Measurements from ENCODE around the gene COQ9.

The COQ9 gene

GRCh38 chr16:57434003-57434402 lies 13.3 kb upstream of the COQ9 start:
- TF ChIP-seq NFIC (IDR thresholded peaks at IDR 0.05) (no peak), TEAD4 (IDR thresholded peaks at IDR 0.05) (no peak), ZBTB7A (IDR thresholded peaks at IDR 0.05; ENCODE audit: low read depth) (no peak), EGR1 (IDR thresholded peaks at IDR 0.05) (no peak), TAF1 (IDR thresholded peaks at IDR 0.05; ENCODE audit: low read depth) (no peak), RAD21 (IDR thresholded peaks at IDR 0.05; ENCODE audit: low read depth) (no peak), USF1 (IDR thresholded peaks at IDR 0.05) (no peak), FOXM1 (IDR thresholded peaks at IDR 0.05; ENCODE audit: borderline replicate concordance, low read depth) (no peak), YY1 (IDR thresholded peaks at IDR 0.05; ENCODE audit: low read depth) (no peak), CEBPB (IDR thresholded peaks at IDR 0.05) (no peak), CREB1 (IDR thresholded peaks at IDR 0.05; ENCODE audit: low read depth) (no peak), TCF12 (IDR thresholded peaks at IDR 0.05; ENCODE audit: low read depth) (no peak), EP300 (IDR thresholded peaks at IDR 0.05; ENCODE audit: borderline replicate concordance) (no peak)
- TF ChIP-seq, protein P1, sequence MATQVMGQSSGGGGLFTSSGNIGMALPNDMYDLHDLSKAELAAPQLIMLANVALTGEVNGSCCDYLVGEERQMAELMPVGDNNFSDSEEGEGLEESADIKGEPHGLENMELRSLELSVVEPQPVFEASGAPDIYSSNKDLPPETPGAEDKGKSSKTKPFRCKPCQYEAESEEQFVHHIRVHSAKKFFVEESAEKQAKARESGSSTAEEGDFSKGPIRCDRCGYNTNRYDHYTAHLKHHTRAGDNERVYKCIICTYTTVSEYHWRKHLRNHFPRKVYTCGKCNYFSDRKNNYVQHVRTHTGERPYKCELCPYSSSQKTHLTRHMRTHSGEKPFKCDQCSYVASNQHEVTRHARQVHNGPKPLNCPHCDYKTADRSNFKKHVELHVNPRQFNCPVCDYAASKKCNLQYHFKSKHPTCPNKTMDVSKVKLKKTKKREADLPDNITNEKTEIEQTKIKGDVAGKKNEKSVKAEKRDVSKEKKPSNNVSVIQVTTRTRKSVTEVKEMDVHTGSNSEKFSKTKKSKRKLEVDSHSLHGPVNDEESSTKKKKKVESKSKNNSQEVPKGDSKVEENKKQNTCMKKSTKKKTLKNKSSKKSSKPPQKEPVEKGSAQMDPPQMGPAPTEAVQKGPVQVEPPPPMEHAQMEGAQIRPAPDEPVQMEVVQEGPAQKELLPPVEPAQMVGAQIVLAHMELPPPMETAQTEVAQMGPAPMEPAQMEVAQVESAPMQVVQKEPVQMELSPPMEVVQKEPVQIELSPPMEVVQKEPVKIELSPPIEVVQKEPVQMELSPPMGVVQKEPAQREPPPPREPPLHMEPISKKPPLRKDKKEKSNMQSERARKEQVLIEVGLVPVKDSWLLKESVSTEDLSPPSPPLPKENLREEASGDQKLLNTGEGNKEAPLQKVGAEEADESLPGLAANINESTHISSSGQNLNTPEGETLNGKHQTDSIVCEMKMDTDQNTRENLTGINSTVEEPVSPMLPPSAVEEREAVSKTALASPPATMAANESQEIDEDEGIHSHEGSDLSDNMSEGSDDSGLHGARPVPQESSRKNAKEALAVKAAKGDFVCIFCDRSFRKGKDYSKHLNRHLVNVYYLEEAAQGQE (IDR thresholded peaks at IDR 0.05; ENCODE audit: low read depth), result no peak
- TF ChIP-seq, protein P2, sequence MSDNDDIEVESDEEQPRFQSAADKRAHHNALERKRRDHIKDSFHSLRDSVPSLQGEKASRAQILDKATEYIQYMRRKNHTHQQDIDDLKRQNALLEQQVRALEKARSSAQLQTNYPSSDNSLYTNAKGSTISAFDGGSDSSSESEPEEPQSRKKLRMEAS (IDR thresholded peaks at IDR 0.05), result no peak

GRCh38 chr16:57435838-57436237 lies 11.4 kb upstream of the COQ9 start:
- TF ChIP-seq EGR1 (IDR thresholded peaks at IDR 0.05), result no peak
- no peak for TF ChIP-seq TCF12 (IDR thresholded peaks at IDR 0.05; ENCODE audit: low read depth)
- TF ChIP-seq YY1 (IDR thresholded peaks at IDR 0.05; ENCODE audit: low read depth), result no peak
- no peak for TF ChIP-seq USF1 (IDR thresholded peaks at IDR 0.05)
- TF ChIP-seq FOXM1 (IDR thresholded peaks at IDR 0.05; ENCODE audit: borderline replicate concordance, low read depth), result no peak
- TF ChIP-seq NFIC (IDR thresholded peaks at IDR 0.05), result no peak
- TF ChIP-seq TAF1 (IDR thresholded peaks at IDR 0.05; ENCODE audit: low read depth), result no peak
- TF ChIP-seq EP300 (IDR thresholded peaks at IDR 0.05; ENCODE audit: borderline replicate concordance), result no peak

DNA sequence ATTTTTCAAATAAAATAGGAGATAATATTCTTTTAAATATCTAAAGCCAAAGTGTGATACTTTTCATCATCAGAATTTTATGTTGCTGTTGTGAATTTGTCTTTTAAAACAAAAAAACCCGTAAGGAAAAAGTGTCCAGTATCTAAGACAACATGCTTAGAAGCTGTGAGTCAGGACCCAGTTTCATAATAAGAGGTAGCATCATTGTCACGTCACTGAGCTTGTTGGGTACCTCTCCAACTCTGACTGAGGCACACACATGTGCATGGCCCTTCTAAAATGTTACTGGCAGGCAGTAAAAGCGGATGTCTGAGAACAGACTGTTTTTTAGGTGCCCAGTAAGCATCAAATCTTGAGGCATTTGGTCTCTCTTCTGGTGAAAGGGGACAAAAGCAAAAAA lies 2.6 kb upstream of the COQ9 start:
- no peak for TF ChIP-seq RAD21 (IDR thresholded peaks at IDR 0.05; ENCODE audit: low read depth)
- no peak for TF ChIP-seq CEBPB (IDR thresholded peaks at IDR 0.05)

- no peak for TF ChIP-seq CREB1 (IDR thresholded peaks at IDR 0.05; ENCODE audit: low read depth)
- TF ChIP-seq TCF12 (IDR thresholded peaks at IDR 0.05; ENCODE audit: low read depth), result no peak
- TF ChIP-seq, protein P1 (IDR thresholded peaks at IDR 0.05; ENCODE audit: low read depth), result no peak
These were observed 1.8 kb upstream of the COQ9 start for GRCh38 chr16:57445510-57445909.

DNA sequence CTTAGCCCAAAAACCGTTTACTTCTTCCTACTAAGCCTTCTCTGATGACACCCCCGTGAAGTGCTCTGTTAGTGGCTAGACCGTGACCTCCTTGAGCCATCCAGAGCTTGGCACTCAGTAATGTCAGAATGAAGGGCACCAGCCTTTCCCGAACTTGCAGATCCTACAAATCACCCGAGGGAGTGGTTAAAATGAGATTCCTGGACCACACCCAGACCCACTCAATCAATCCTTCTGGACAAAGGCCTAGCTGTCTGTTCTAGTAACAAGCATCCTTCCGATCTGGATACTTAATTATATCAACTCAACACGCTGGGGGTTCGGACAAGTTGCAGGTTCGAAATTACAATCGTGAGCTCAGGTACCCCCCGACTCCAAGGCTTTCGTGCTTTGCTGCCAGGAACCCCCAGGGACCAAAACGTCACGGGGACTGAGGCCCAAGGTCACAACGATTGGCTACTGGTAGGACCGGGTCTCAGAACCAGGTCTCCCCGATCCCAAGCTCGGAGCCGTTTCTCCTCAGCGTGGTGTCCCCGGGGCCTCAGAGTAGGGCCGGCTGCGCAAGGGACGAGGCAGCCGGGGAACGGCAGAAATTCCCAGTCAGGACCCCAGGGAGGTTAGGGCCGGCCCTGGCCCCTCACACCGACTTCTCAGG lies 621 bp upstream of the COQ9 start:
- TF ChIP-seq, protein P1 (IDR thresholded peaks at IDR 0.05; ENCODE audit: low read depth), result no peak
- TF ChIP-seq EP300 (IDR thresholded peaks at IDR 0.05; ENCODE audit: borderline replicate concordance) (no peak), ZBTB7A (IDR thresholded peaks at IDR 0.05; ENCODE audit: low read depth) (no peak), NFIC (IDR thresholded peaks at IDR 0.05) (no peak), TEAD4 (IDR thresholded peaks at IDR 0.05) (no peak), CREB1 (IDR thresholded peaks at IDR 0.05; ENCODE audit: low read depth) (no peak), FOXM1 (IDR thresholded peaks at IDR 0.05; ENCODE audit: borderline replicate concordance, low read depth) (no peak), YY1 (IDR thresholded peaks at IDR 0.05; ENCODE audit: low read depth) (no peak), RAD21 (IDR thresholded peaks at IDR 0.05; ENCODE audit: low read depth) (no peak), USF1 (IDR thresholded peaks at IDR 0.05) (no peak)
- TF ChIP-seq, protein P2 (IDR thresholded peaks at IDR 0.05), result no peak

Measured in Ishikawa (cell line).